Prostate gland (tissue), 2 donors: ENCODE results near the gene ARCN1.

ENCODE experiments used
- POLR2AphosphoS5 ChIP-seq: sonication (generic); formaldehyde crosslinking; IDR thresholded peaks from one replicate; pipeline ENCODE4 v1.6.1; 2017; ENCODE audit warnings: antibody characterized with exemption
- TF ChIP-seq, protein P1 (sequence below), 4 experiments: fragments of 200-600 bp in 2 of 4; fragments of 450-650 bp in 2 of 4; sonication (generic) in 2 of 4; IDR thresholded peaks; 1 replicate in 3 of 4; 2 replicates in 1 of 4; pipeline ENCODE4 v1.5.1; 2016 to 2019; ENCODE audit warnings: antibody characterized with exemption in 4 of 4, mild to moderate bottlenecking in 2 of 4, moderate library complexity in 2 of 4

DNA sequence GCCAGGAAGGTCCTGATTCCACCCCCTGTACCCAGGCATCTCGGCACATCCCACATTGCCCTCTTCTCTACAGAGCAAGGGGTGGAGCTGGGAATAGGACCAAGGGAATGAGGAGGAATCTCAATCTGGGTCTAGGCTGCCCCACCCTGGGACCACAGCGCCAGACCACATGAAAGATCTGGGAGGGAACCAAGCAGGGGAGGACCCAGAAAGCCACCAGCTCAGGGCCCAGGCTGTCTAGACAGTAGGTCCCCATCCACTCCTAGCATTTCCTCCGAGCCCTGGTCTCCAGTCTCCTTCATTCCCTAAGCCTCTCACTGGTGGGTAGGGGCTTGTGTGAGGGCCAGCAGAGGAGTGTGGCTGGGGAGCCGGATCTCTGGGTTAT is 46.8 kb downstream of the ARCN1 start:
- TF ChIP-seq, protein P1, sequence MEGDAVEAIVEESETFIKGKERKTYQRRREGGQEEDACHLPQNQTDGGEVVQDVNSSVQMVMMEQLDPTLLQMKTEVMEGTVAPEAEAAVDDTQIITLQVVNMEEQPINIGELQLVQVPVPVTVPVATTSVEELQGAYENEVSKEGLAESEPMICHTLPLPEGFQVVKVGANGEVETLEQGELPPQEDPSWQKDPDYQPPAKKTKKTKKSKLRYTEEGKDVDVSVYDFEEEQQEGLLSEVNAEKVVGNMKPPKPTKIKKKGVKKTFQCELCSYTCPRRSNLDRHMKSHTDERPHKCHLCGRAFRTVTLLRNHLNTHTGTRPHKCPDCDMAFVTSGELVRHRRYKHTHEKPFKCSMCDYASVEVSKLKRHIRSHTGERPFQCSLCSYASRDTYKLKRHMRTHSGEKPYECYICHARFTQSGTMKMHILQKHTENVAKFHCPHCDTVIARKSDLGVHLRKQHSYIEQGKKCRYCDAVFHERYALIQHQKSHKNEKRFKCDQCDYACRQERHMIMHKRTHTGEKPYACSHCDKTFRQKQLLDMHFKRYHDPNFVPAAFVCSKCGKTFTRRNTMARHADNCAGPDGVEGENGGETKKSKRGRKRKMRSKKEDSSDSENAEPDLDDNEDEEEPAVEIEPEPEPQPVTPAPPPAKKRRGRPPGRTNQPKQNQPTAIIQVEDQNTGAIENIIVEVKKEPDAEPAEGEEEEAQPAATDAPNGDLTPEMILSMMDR (IDR thresholded peaks at IDR 0.05), result no peak
- no peak for TF ChIP-seq POLR2AphosphoS5
